Endometrial microvascular endothelial cells (primary cell): ENCODE measurements around the gene ULBP1. TPM values are rescaled to one million over a fixed set of nuclear protein-coding genes. Genes with fewer than 3 reads are reported as not detected.
"Not testable (repeated sequence)": the region's sequence is repeated elsewhere in the genome, so short reads cannot be mapped to it uniquely, and the experiment has no call there.

Experiments used
- in situ Hi-C: cut with HindIII; loops from 2 replicates; pipeline ENCODE4 v1.10.0; 2017; ENCODE audit warnings: low sequenced_read_pairs, low pct_unique_long_range_greater_than_20kb; ENCODE audit errors: inconsistent ontology term
- total RNA-seq: library from RNA; depleted of rRNA; stranded (reverse); fragments of >200 nt; gene quantifications from one replicate; pipeline ENCODE4 v1.2.3, GENCODE V29; 2015; ENCODE audit errors: inconsistent ontology term

Gene ULBP1
- total RNA-seq, 1 donor from 2014 or later, result 2.0 TPM

GRCh38 chr6:149966319-149966718 lies 2.6 kb downstream of the ULBP1 start:
- in situ Hi-C loops, result not testable (repeated sequence)

GRCh38 chr6:149967591-149967990 lies 3.8 kb downstream of the ULBP1 start:
- in situ Hi-C loops, result no loop called here

DNA sequence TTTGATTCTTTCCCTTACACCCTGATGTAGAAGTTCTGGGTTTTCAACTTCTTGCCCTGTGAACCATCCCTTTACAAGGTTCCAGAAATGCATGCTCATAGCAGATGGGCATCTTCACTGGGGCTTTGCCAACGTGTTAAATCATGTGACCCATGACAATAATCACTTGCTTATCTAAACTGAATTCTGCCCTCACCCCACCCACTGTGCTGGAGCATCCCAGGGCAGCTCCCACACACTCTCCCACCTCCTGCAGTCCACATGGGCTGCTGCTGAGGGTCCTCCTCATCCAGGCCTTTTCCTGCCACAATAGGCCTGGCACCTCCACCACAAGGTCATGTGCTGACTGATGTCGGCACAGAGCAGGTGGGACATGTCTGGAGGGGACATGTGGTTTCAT lies 4.3 kb downstream of the ULBP1 start:
- in situ Hi-C loops, result not testable (repeated sequence)

DNA sequence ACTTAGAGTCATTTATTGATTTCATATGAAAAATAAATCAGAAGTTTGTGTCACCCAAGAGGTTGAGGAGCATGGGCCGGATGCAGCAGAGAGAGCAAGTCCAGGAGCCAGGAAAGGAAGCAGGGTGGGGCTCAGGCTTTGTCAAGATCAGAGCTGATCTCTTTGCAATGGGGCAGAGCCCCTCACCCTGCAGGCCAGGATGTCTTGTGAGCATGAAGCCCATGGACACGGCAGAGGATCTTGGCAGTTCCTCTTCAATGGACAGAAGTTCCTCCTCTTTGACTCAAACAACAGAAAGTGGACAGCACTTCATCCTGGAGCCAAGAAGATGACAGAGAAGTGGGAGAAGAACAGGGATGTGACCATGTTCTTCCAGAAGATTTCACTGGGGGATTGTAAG lies 5.2 kb downstream of the ULBP1 start:
- in situ Hi-C loops, result not testable (repeated sequence)

DNA sequence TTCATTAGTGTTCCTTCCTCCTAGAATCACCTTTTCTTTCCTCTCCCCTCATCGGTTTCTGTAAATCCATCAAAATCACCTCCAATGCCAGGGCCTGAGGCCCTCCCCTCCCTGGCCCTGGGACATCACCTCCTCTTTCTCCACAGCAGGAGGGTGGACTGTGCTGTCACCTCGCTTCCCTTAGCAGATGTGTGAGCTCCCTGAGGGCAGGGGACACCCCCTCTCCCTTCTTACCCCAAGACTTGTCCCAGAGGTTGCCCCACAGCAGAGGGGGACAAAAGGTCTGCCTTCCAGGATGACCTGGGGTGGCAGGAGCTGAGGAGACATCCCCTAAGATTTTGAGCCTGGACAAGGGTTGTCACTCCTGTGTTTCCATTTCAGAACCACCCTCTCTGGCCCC lies 5.9 kb downstream of the ULBP1 start:
- in situ Hi-C loops, result no loop called here

GRCh38 chr6:149974394-149974793 lies 10.7 kb downstream of the ULBP1 start:
- in situ Hi-C loops, result not testable (repeated sequence)

GRCh38 chr6:149974825-149975224 lies 11.1 kb downstream of the ULBP1 start:
- in situ Hi-C loops, result no loop called here

DNA sequence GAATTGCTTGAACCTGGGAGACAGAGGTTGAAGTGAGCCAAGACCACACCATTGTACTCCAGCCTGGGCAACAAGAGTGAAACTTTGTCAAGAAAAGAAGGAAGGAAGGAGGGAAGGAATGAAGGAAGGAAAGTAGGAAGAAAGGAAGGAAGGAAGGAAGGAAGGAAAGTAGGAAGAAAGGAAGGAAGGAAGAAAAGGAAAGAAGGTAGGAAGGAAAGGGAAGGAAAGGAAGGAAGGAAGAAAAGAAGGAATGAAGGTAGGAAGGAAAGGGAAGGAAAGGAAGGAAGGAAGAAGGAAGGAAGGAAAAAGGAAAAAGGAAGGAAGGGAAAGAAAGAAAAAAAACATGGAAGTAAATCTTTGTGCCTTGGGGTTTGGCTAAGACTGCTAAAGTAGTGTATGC lies 11.7 kb downstream of the ULBP1 start:
- in situ Hi-C loops, result no loop called here

DNA sequence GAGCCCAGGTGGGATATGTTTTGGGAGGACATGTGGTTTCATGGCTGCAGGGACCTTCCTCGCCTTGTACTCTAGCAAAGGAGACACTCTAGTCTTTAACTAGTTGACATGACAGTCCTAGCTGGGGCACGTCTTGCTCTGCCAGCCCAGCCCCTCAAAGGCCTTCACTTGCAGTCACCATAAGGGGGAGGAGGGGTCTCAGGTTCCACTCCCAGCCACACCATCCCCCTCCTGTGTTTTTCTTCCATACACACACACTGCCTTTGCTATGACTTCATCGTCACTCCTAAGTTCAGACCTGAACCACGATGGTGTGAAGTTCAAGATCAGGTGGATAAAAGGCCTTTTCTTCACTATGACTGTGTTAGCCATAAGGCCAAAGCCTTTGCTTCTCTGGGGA lies 13.5 kb downstream of the ULBP1 start:
- in situ Hi-C loops, result no loop called here

- in situ Hi-C loops, result no loop called here
Measured at GRCh38 chr6:149978610-149979009, 14.9 kb downstream of the ULBP1 start.

DNA sequence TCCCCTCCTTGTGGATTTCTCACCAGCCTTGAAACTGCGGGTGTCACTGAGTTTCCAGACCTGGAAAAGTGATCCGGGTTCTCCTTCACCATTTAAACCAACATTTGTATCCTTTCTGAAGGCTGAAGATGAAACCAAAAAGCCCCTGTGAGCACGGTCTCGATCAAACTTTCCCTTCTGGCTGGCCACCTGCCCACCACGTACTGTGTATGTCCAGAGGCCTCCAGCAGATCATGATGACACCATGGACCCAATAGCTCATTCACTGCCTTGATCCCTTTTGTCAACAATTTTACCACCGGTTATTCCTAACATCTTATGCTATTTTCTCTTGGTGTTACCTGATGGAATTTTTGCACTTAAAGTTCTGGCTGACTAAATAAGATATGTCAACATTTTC lies 15.6 kb downstream of the ULBP1 start:
- in situ Hi-C loops, result no loop called here

- in situ Hi-C loops, result no loop called here
Measured at GRCh38 chr6:149983145-149983544, 19.4 kb downstream of the ULBP1 start.

GRCh38 chr6:149984773-149985172 lies 21.0 kb downstream of the ULBP1 start:
- in situ Hi-C loops, result no loop called here

- in situ Hi-C loops, result no loop called here
Measured at GRCh38 chr6:149985481-149985937, 21.8 kb downstream of the ULBP1 start.

DNA sequence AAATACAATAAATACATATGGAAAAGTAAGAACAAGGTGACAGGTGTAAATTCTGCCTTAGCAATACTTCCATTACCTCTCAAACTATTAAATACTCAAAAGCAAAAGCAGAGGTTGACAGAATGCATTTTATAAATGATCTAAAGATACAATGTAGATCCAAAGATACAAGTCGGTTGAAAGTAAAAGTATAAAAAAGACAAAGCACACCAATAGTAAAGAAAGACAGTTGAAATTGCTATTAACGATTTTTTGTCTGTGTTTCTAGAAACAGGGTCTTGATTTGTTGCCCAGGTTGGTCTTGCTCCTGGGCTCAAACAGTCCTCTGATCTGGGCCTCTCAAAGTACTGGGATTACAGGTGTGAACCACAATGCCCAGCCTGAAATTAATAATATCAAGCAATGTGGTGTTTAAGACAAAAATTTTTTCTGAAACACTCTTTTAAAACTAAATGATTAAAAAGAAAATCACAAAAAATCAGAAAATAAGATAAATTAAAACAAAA lies 23.9 kb downstream of the ULBP1 start:
- in situ Hi-C loops, result no loop called here

DNA sequence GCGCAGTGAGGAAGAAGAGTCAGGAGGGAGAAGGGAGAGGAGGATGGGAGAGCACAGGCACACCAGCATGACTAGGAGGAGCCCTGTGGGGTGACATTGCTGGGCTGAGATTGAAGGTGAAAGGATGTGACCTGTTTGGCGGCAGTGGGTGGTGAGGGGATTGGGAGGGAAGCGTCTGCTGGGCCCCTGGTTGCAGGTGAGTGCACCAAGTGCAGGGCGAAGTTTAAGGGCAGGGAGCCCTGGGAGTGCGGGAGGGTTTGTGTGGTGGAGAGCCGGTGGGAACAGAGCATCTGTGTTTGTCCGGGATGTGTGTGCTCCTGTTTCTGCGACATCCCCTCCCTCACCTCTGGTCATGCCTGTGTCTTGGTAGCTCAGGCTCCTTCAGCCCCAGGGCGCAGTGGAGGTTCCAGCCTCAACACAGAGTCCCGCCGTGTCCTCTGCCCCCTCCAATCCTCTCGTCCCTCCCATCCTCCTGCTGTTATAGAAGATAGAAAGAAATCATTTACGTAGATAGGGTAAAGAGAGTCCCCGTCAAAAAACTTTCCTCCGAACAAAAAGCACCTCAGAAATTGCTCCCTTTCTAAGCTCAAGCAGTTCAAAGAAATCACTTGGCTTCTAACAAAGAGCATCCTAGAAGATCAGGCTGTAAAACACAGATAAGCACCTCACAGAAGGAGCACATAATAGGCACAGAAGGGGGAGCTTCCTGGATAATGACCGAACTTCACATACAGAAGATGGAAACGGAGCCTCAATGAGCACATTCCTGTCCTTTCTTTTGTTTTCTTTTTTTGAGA lies 25.0 kb downstream of the ULBP1 start:
- in situ Hi-C loops, result no loop called here

DNA sequence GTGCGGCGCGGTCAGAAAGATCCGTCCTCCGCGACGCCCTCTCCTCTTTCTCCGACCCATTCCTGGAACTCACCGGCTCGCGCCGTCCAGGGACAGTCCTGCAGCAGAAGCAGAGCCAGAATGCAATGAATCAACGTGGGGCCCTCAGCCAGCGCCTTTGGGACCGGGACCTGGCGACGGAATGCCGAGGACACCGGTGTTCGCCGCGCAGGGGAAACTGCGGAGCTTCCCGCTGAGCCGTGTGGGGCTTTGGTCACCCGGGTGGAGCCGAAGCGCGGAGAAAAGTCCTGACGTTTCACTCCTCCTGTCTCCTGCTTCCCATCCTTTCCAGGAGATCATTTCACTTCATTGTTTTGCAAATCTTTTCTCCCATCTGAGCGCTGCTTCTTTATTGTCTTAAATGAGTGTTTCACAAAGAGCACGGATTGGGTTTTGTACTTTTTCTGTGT lies 26.5 kb downstream of the ULBP1 start:
- in situ Hi-C loops, result no loop called here

GRCh38 chr6:149990661-149991471 lies 27.1 kb downstream of the ULBP1 start:
- in situ Hi-C loops, result no loop called here

GRCh38 chr6:149991472-149991795 lies 27.7 kb downstream of the ULBP1 start:
- in situ Hi-C loops, result not testable (repeated sequence)

- in situ Hi-C loops, result no loop called here
Measured at GRCh38 chr6:149991838-149992237, 28.1 kb downstream of the ULBP1 start.
